AG09309 (cell line): ENCODE data around the gene NFIB.

Source experiments
- DNase-seq: peaks from one replicate; pipeline ENCODE4 v3.0.0-alpha.2; 2010; ENCODE audit warnings: low read depth
- H3K4me3 ChIP-seq: 2 replicates; pipeline ENCODE4 v1.5.1; 2011; ENCODE audit warnings: mild to moderate bottlenecking, low read depth, low read length, moderate library complexity; ENCODE audit not compliant: control insufficient read depth
- TF ChIP-seq, protein P1 (sequence below): IDR thresholded peaks from 2 replicates; pipeline ENCODE4 v1.5.1; 2011; ENCODE audit warnings: mild to moderate bottlenecking, low read depth, low read length, inconsistent platforms; ENCODE audit not compliant: insufficient read depth, control insufficient read depth; ENCODE audit errors: missing control alignments

Gene NFIB

GRCh38 chr9:14349146-14349446 lies 35.2 kb upstream of the NFIB start:
- DNase-seq = no peak
- TF ChIP-seq, protein P1, sequence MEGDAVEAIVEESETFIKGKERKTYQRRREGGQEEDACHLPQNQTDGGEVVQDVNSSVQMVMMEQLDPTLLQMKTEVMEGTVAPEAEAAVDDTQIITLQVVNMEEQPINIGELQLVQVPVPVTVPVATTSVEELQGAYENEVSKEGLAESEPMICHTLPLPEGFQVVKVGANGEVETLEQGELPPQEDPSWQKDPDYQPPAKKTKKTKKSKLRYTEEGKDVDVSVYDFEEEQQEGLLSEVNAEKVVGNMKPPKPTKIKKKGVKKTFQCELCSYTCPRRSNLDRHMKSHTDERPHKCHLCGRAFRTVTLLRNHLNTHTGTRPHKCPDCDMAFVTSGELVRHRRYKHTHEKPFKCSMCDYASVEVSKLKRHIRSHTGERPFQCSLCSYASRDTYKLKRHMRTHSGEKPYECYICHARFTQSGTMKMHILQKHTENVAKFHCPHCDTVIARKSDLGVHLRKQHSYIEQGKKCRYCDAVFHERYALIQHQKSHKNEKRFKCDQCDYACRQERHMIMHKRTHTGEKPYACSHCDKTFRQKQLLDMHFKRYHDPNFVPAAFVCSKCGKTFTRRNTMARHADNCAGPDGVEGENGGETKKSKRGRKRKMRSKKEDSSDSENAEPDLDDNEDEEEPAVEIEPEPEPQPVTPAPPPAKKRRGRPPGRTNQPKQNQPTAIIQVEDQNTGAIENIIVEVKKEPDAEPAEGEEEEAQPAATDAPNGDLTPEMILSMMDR = no peak
- H3K4me3 ChIP-seq = no peak overlapping the region

- TF ChIP-seq, protein P1 = no peak
- DNase-seq = no peak
- no peak overlapping the region for H3K4me3 ChIP-seq
These were observed 34.6 kb upstream of the NFIB start for GRCh38 chr9:14348373-14349145.

- TF ChIP-seq, protein P1 = no peak
- H3K4me3 ChIP-seq = no peak overlapping the region
- no peak for DNase-seq
These were observed 34.1 kb upstream of the NFIB start for GRCh38 chr9:14348123-14348372.

- TF ChIP-seq, protein P1 = no peak
- no peak overlapping the region for H3K4me3 ChIP-seq
- DNase-seq = no peak
These were observed 33.6 kb upstream of the NFIB start for GRCh38 chr9:14347406-14348122.

- no peak overlapping the region for H3K4me3 ChIP-seq
- TF ChIP-seq, protein P1 = no peak
- DNase-seq = no peak
These were observed 33.0 kb upstream of the NFIB start for GRCh38 chr9:14346811-14347405.

- no peak overlapping the region for H3K4me3 ChIP-seq
- TF ChIP-seq, protein P1 = no peak
- DNase-seq = no peak
These were observed 32.4 kb upstream of the NFIB start for GRCh38 chr9:14346231-14346791.
